Mesendoderm (in vitro differentiated cells): ENCODE measurements around the gene KLHL18.

Source experiments
- DNase-seq: peaks from one replicate; pipeline ENCODE4 v3.0.0; 2013
- H2AK5ac ChIP-seq: 2 replicates; pipeline ENCODE4 v1.6.1; 2013; ENCODE audit warnings: low read length, inconsistent platforms
- H2BK120ac ChIP-seq: 2 replicates; pipeline ENCODE4 v1.6.1; 2013; ENCODE audit warnings: low read depth, mild to moderate bottlenecking, low read length, moderate library complexity, mixed read lengths
- H2BK15ac ChIP-seq: replicated peaks from 2 replicates; pipeline ENCODE4 v1.6.1; 2013; ENCODE audit warnings: low read depth, mild to moderate bottlenecking, moderate library complexity
- H2BK5ac ChIP-seq: 2 replicates; pipeline ENCODE4 v1.6.1; 2013; ENCODE audit warnings: low read length, inconsistent platforms
- H3K18ac ChIP-seq: 2 replicates; pipeline ENCODE4 v1.6.1; 2013; ENCODE audit warnings: mild to moderate bottlenecking, low read length, mixed read lengths
- H3K23ac ChIP-seq: one replicate; pipeline ENCODE4 v1.6.1; 2013; ENCODE audit warnings: low read length
- H3K27ac ChIP-seq: 2 replicates; pipeline ENCODE4 v1.5.1; 2013; ENCODE audit warnings: low read depth, mild to moderate bottlenecking, inconsistent platforms, low read length, moderate library complexity
- H3K27me3 ChIP-seq: 2 replicates; pipeline ENCODE4 v1.6.1; 2013; ENCODE audit warnings: low read length, control low read depth, mild to moderate bottlenecking, inconsistent platforms; ENCODE audit not compliant: insufficient read depth, poor library complexity
- H3K36me3 ChIP-seq: 2 replicates; pipeline ENCODE4 v1.6.1; 2013; ENCODE audit warnings: low read length, inconsistent platforms; ENCODE audit not compliant: control insufficient read depth, insufficient read depth
- H3K4ac ChIP-seq: one replicate; pipeline ENCODE4 v1.6.1; 2013; ENCODE audit warnings: low read depth, mild to moderate bottlenecking, low read length, moderate library complexity
- H3K4me1 ChIP-seq: 2 replicates; pipeline ENCODE4 v1.6.1; 2013; ENCODE audit warnings: low read depth, low read length, inconsistent platforms; ENCODE audit not compliant: control insufficient read depth
- H3K4me2 ChIP-seq: 2 replicates; pipeline ENCODE4 v1.6.1; 2013; ENCODE audit warnings: low read length
- H3K4me3 ChIP-seq: 2 replicates; pipeline ENCODE4 v1.5.1; 2013; ENCODE audit warnings: mild to moderate bottlenecking, low read length
- H3K56ac ChIP-seq: one replicate; pipeline ENCODE4 v1.6.1; 2013; ENCODE audit warnings: low read length
- H3K79me1 ChIP-seq: 2 replicates; pipeline ENCODE4 v1.6.1; 2013; ENCODE audit warnings: low read length, inconsistent platforms
- H3K79me2 ChIP-seq: 2 replicates; pipeline ENCODE4 v1.6.1; 2013; ENCODE audit warnings: mild to moderate bottlenecking, low read length; ENCODE audit not compliant: control insufficient read depth, insufficient read depth
- H3K9ac ChIP-seq: 2 replicates; pipeline ENCODE4 v1.6.1; 2013; ENCODE audit warnings: low read length, inconsistent platforms
- H4K5ac ChIP-seq: one replicate; pipeline ENCODE4 v1.6.1; 2013; ENCODE audit warnings: low read length
- H4K8ac ChIP-seq: one replicate; pipeline ENCODE4 v1.6.1; 2013; ENCODE audit warnings: low read depth, mild to moderate bottlenecking, control low read depth, low read length, moderate library complexity
- WGBS: extraction: QIAGEN DNeasy Blood & Tissue Kit; methylation state at CpG from one replicate; pipeline ENCODE4 v1.1.7; 2013; ENCODE audit warnings: low lambda C conversion rate, missing lambda C conversion rate; ENCODE audit not compliant: insufficient coverage; ENCODE audit errors: extremely low coverage; 5-methylcytosine and 5-hydroxymethylcytosine counted together

KLHL18 gene

GRCh38 chr3:47343471-47343971, 60.8 kb downstream of the KLHL18 start:
- peaks cover 8% of the 10 kb centered on the region for H3K36me3 ChIP-seq

GRCh38 chr3:47344971-47345370, 62.2 kb downstream of the KLHL18 start:
- Histone ChIP-seq H3K18ac (no peak overlapping the region), H3K4me2 (no peak overlapping the region), H3K79me2 (no peaks in the 10 kb centered on the region), H3K56ac (no peak overlapping the region), H3K4me1 (no peaks in the 10 kb centered on the region), H3K27me3 (no peaks in the 10 kb centered on the region), H3K23ac (no peak overlapping the region), H2BK120ac (no peak overlapping the region), H3K79me1 (no peaks in the 10 kb centered on the region), H3K4me3 (no peak overlapping the region), H3K27ac (no peak overlapping the region), H3K9ac (no peak overlapping the region), H2AK5ac (no peak overlapping the region), H2BK15ac (no peak overlapping the region), H3K4ac (no peak overlapping the region), H4K8ac (no peak overlapping the region), H4K5ac (no peak overlapping the region), H3K36me3 (peaks cover 7% of the 10 kb centered on the region), H2BK5ac (no peak overlapping the region)
- no peak for DNase-seq
- no CpG with 5 or more reads among the region's 6 CpGs for WGBS

More at GRCh38 chr3:47343471-47343971, 60.8 kb downstream of the KLHL18 start:
- Histone ChIP-seq H4K5ac (no peak overlapping the region), H3K79me2 (no peaks in the 10 kb centered on the region), H3K9ac (no peak overlapping the region), H4K8ac (no peak overlapping the region), H3K4me1 (no peaks in the 10 kb centered on the region), H2BK5ac (no peak overlapping the region), H3K79me1 (no peaks in the 10 kb centered on the region), H2BK15ac (no peak overlapping the region), H2BK120ac (no peak overlapping the region), H3K18ac (no peak overlapping the region), H3K27me3 (no peaks in the 10 kb centered on the region), H3K27ac (no peak overlapping the region), H3K4ac (no peak overlapping the region), H3K4me3 (no peak overlapping the region), H3K56ac (no peak overlapping the region), H3K4me2 (no peak overlapping the region), H2AK5ac (no peak overlapping the region), H3K23ac (no peak overlapping the region)
- DNase-seq, result no peak
- WGBS, result no CpG with 5 or more reads among the region's 17 CpGs

- Histone ChIP-seq H3K27me3 (no peaks in the 10 kb centered on the region), H3K4me1 (no peaks in the 10 kb centered on the region), H2BK15ac (no peak overlapping the region), H3K9ac (no peak overlapping the region), H2BK120ac (no peak overlapping the region), H3K56ac (no peak overlapping the region), H4K5ac (no peak overlapping the region), H4K8ac (no peak overlapping the region), H3K4me2 (no peak overlapping the region), H2BK5ac (no peak overlapping the region), H3K4ac (no peak overlapping the region), H3K27ac (no peak overlapping the region), H3K18ac (no peak overlapping the region), H2AK5ac (no peak overlapping the region), H3K36me3 (peaks cover 5% of the 10 kb centered on the region), H3K4me3 (no peak overlapping the region), H3K23ac (no peak overlapping the region), H3K79me1 (no peaks in the 10 kb centered on the region), H3K79me2 (no peaks in the 10 kb centered on the region)
- WGBS, result no CpG with 5 or more reads among the region's 4 CpGs
- DNase-seq, result peak; percentile 16
Measured at GRCh38 chr3:47347217-47347801, 64.6 kb downstream of the KLHL18 start.

GRCh38 chr3:47348411-47349154, 65.8 kb downstream of the KLHL18 start:
- no CpG with 5 or more reads among the region's 5 CpGs for WGBS
- DNase-seq, result no peak
- H3K4me1 ChIP-seq, result no peaks in the 10 kb centered on the region

GRCh38 chr3:47355010-47355409, 72.3 kb downstream of the KLHL18 start:
- no peak overlapping the region for H4K8ac ChIP-seq
- no peak overlapping the region for H2AK5ac ChIP-seq
- H3K4me1 ChIP-seq, result no peaks in the 10 kb centered on the region
- H3K27me3 ChIP-seq, result no peaks in the 10 kb centered on the region
- no peaks in the 10 kb centered on the region for H3K79me2 ChIP-seq
- no peak overlapping the region for H3K4me2 ChIP-seq
- no peak overlapping the region for H3K9ac ChIP-seq
- H3K4me3 ChIP-seq, result no peak overlapping the region
- no peak overlapping the region for H3K23ac ChIP-seq
- WGBS, result no CpG with 5 or more reads among the region's 3 CpGs
- H4K5ac ChIP-seq, result no peak overlapping the region
- no peak overlapping the region for H2BK120ac ChIP-seq
- no peaks in the 10 kb centered on the region for H3K36me3 ChIP-seq
- H3K27ac ChIP-seq, result no peak overlapping the region
- no peak for DNase-seq
- H3K79me1 ChIP-seq, result no peaks in the 10 kb centered on the region
- H3K56ac ChIP-seq, result no peak overlapping the region
- H2BK5ac ChIP-seq, result no peak overlapping the region
- H2BK15ac ChIP-seq, result no peak overlapping the region
- no peak overlapping the region for H3K4ac ChIP-seq
- no peak overlapping the region for H3K18ac ChIP-seq

More at GRCh38 chr3:47348411-47349154, 65.8 kb downstream of the KLHL18 start:
- Histone ChIP-seq H2AK5ac (no peak overlapping the region), H3K4ac (no peak overlapping the region), H3K9ac (no peak overlapping the region), H3K79me1 (no peaks in the 10 kb centered on the region), H2BK5ac (no peak overlapping the region), H2BK15ac (no peak overlapping the region), H3K27ac (no peak overlapping the region), H3K4me3 (no peak overlapping the region), H4K8ac (no peak overlapping the region), H3K23ac (no peak overlapping the region), H3K79me2 (no peaks in the 10 kb centered on the region), H3K4me2 (no peak overlapping the region), H3K27me3 (no peaks in the 10 kb centered on the region), H4K5ac (no peak overlapping the region), H3K18ac (no peak overlapping the region), H2BK120ac (no peak overlapping the region), H3K36me3 (peaks cover 5% of the 10 kb centered on the region), H3K56ac (no peak overlapping the region)
